ENCODE data around the gene GSTM3.

DNA sequence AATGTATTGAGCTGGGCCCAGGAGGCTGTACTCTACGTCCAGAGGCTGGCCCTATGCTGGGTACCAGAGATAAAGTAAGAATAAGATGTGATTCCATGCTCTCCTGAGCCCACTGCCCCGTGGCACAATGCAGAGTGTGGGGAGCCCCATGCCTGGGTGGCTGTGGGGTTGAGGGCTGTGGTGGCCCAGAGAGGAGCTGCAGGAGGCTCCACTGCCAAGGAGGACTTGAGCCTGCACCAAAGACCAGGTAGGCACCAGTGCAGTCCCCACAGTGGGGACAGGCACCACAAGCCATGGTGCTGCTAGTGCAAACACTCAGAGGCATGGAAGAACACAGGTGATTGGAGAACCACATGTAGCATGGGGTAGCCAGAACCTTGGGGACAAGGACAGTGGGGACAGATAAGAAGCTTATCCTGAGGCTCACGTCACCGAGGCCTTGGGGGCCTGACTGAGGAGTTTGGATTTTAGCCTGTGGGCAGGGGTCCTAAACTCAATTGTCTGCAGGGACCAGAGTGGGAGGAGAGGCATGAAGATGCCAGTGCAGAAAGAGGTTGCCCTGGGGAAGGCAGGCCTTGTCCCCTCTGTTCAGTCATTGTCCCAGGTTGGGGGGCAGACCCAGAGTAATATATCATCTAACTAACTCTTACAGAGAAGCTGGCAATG is 44.7 kb upstream of the GSTM3 start:
- TF ChIP-seq, protein P1, sequence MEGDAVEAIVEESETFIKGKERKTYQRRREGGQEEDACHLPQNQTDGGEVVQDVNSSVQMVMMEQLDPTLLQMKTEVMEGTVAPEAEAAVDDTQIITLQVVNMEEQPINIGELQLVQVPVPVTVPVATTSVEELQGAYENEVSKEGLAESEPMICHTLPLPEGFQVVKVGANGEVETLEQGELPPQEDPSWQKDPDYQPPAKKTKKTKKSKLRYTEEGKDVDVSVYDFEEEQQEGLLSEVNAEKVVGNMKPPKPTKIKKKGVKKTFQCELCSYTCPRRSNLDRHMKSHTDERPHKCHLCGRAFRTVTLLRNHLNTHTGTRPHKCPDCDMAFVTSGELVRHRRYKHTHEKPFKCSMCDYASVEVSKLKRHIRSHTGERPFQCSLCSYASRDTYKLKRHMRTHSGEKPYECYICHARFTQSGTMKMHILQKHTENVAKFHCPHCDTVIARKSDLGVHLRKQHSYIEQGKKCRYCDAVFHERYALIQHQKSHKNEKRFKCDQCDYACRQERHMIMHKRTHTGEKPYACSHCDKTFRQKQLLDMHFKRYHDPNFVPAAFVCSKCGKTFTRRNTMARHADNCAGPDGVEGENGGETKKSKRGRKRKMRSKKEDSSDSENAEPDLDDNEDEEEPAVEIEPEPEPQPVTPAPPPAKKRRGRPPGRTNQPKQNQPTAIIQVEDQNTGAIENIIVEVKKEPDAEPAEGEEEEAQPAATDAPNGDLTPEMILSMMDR (IDR thresholded peaks at IDR 0.05) = no peak
- no peak for TF ChIP-seq POLR2A (IDR thresholded peaks at IDR 0.05)
- no peak for TF ChIP-seq POLR2AphosphoS5 (IDR thresholded peaks at IDR 0.05)

Data from stomach (tissue), 4 donors.